Stimulated activated effector memory CD8-positive, alpha-beta T cell treated with anti-CD3 and anti-CD28 coated beads, Interleukin-12 subunit alpha, Interleukin-12 subunit beta, amount 100 ng/mL, for 72 hours (primary cell): ENCODE data around the gene PTPRU.

Source experiments
- ATAC-seq: fragments of 150-1000 bp; cut with Tn5 transposase; 2 replicates; pipeline ENCODE4 v1.10.0; 2021
- DNase-seq, 2 donors: peaks; one replicate each; pipeline ENCODE4 v3.0.0; 2021 to 2022; ENCODE audit warnings: low spot score in 2 of 2
- H3K27ac Mint-ChIP-seq: one replicate; pipeline ENCODE4 v1.8.0; 2022; ENCODE audit warnings: mild to moderate bottlenecking, mixed read lengths
- H3K36me3 Mint-ChIP-seq: one replicate; pipeline ENCODE4 v1.8.0; 2022; ENCODE audit warnings: mild to moderate bottlenecking, mixed read lengths
- H3K4me1 Mint-ChIP-seq: one replicate; pipeline ENCODE4 v1.8.0; 2022; ENCODE audit warnings: mixed read lengths
- H3K4me3 Mint-ChIP-seq: one replicate; pipeline ENCODE4 v1.8.0; 2022; ENCODE audit warnings: mild to moderate bottlenecking, mixed read lengths
- H3K9me3 Mint-ChIP-seq: one replicate; pipeline ENCODE4 v1.8.0; 2022; ENCODE audit warnings: mixed read lengths

PTPRU gene

GRCh38 chr1:29330089-29330488 is 93.8 kb downstream of the PTPRU start:
- no peak overlapping the region for H3K27ac Mint-ChIP-seq
- ATAC-seq (no peak), DNase-seq (no peak)
- H3K4me3 Mint-ChIP-seq = no peak overlapping the region
- no peaks in the 10 kb centered on the region for H3K9me3 Mint-ChIP-seq
- H3K4me1 Mint-ChIP-seq = peaks cover 2% of the 10 kb centered on the region
- H3K36me3 Mint-ChIP-seq = no peaks in the 10 kb centered on the region

DNA sequence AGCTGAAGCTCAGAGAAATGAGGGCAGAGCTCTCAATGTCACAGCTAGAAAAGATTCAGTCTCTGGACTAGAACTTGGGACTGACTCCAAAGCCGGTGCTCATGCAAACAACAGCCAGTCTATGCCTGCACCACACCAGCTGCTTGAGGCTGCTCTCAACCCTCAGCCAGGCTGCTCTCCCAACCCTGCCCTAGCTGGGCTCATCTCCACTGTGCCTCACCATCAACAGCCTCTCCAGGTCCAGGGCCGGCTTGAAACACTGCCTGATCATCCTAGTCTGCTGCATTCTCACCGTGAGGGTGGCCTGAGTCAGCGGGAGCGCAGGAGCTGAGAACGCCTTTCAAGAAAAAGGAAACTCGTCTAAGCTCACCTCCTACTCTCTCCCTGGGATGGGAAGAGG is 94.5 kb downstream of the PTPRU start:
- no peaks in the 10 kb centered on the region for H3K36me3 Mint-ChIP-seq
- H3K27ac Mint-ChIP-seq = no peak overlapping the region

GRCh38 chr1:29331309-29331708 is 95.0 kb downstream of the PTPRU start:
- Mint-ChIP-seq H3K4me3 (no peak overlapping the region), H3K36me3 (no peaks in the 10 kb centered on the region), H3K9me3 (no peaks in the 10 kb centered on the region), H3K27ac (no peak overlapping the region), H3K4me1 (no peaks in the 10 kb centered on the region)
- DNase-seq (no peak), ATAC-seq (no peak)

More for the DNA sequence above, 94.5 kb downstream of the PTPRU start:
- Mint-ChIP-seq H3K4me3 (no peak overlapping the region), H3K4me1 (no peaks in the 10 kb centered on the region), H3K9me3 (no peaks in the 10 kb centered on the region)
- no peak for DNase-seq
- ATAC-seq = no peak

- ATAC-seq (no peak), DNase-seq (no peak)
- no peaks in the 10 kb centered on the region for H3K9me3 Mint-ChIP-seq
- H3K27ac Mint-ChIP-seq = no peak overlapping the region
- H3K4me1 Mint-ChIP-seq = no peaks in the 10 kb centered on the region
- H3K36me3 Mint-ChIP-seq = no peaks in the 10 kb centered on the region
- no peak overlapping the region for H3K4me3 Mint-ChIP-seq
Measured at GRCh38 chr1:29331729-29332128, 95.4 kb downstream of the PTPRU start.

GRCh38 chr1:29332204-29332603 is 95.9 kb downstream of the PTPRU start:
- Mint-ChIP-seq H3K36me3 (no peaks in the 10 kb centered on the region), H3K9me3 (no peaks in the 10 kb centered on the region), H3K4me1 (no peaks in the 10 kb centered on the region), H3K4me3 (no peak overlapping the region), H3K27ac (no peak overlapping the region)
- no peak for ATAC-seq
- DNase-seq = no peak

- no peak for DNase-seq
- H3K4me3 Mint-ChIP-seq = no peak overlapping the region
- H3K4me1 Mint-ChIP-seq = no peaks in the 10 kb centered on the region
- no peak for ATAC-seq
- H3K9me3 Mint-ChIP-seq = no peaks in the 10 kb centered on the region
- H3K36me3 Mint-ChIP-seq = no peaks in the 10 kb centered on the region
- no peak overlapping the region for H3K27ac Mint-ChIP-seq
Measured at GRCh38 chr1:29333008-29333407, 96.7 kb downstream of the PTPRU start.

DNA sequence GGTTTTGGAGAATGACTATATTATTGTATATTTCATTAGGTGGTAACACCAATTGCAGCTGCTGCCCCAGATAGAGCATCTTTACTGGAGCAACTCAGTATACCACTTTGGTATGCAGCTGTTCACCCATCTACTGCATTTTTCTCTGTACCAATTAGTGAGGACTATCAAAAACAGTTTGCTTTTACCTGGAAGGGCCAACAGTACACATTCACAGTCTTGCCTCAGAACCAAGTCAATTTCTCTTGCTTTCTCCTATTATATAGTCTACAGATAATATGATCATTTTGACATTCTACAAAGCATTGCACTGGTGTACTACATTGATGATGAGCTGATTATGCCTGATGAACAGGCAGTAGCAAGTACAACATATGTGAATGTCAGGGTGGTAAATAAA is 99.3 kb downstream of the PTPRU start:
- no peak overlapping the region for H3K27ac Mint-ChIP-seq
- DNase-seq (no peak), ATAC-seq (no peak)
- no peaks in the 10 kb centered on the region for H3K36me3 Mint-ChIP-seq
- H3K4me1 Mint-ChIP-seq = no peaks in the 10 kb centered on the region
- H3K4me3 Mint-ChIP-seq = no peak overlapping the region
- H3K9me3 Mint-ChIP-seq = no peaks in the 10 kb centered on the region

GRCh38 chr1:29338908-29339575 is 102.7 kb downstream of the PTPRU start:
- H3K36me3 Mint-ChIP-seq = no peaks in the 10 kb centered on the region
- no peaks in the 10 kb centered on the region for H3K9me3 Mint-ChIP-seq
- DNase-seq (no peak), ATAC-seq (no peak)
- no peak overlapping the region for H3K4me3 Mint-ChIP-seq
- no peaks in the 10 kb centered on the region for H3K4me1 Mint-ChIP-seq
- no peak overlapping the region for H3K27ac Mint-ChIP-seq

DNA sequence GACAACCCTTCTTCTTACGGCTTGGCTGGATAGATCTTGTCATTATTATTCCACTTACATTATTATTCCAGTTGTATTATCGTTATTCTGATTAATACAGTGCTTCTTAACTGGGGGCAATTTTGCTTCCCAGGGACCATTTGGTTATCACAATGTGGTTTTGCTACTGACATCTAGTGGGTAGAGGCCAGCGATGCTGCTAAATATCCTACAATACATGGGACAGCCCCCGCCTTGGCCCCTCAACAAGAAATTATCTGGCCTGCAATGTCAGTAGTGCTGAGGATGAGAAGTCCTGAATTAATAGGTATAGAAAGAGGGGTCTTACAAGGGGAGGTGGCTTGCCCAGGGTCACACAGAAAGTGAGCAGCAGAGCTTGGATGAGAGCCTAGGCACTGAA is 105.6 kb downstream of the PTPRU start:
- H3K4me3 Mint-ChIP-seq = no peak overlapping the region
- no peaks in the 10 kb centered on the region for H3K36me3 Mint-ChIP-seq
- H3K9me3 Mint-ChIP-seq = no peaks in the 10 kb centered on the region
- no peak overlapping the region for H3K27ac Mint-ChIP-seq
- H3K4me1 Mint-ChIP-seq = no peaks in the 10 kb centered on the region
- ATAC-seq (no peak), DNase-seq (no peak)

DNA sequence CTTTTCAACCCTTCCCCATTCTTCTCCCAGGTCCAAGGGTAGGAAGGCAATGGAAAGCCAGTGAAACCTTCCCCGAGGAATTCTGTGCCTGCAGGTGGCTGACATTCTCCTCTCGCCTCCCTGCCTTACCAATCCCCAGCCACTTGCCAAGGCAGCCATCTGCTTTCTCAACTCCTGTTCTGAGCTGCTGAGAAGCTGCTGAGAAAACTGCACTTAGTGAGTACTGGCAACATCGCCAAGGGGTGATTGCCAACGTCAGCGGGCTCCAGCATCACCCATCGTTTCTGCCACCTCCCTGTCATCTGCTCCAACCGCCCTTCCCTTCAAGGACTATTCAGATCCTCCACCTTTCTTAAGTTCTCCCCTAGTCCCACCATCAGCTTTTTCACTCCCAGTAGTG is 106.0 kb downstream of the PTPRU start:
- no peak overlapping the region for H3K27ac Mint-ChIP-seq
- no peak overlapping the region for H3K4me3 Mint-ChIP-seq
- no peak for ATAC-seq

GRCh38 chr1:29342983-29343382 is 106.7 kb downstream of the PTPRU start:
- no peak overlapping the region for H3K27ac Mint-ChIP-seq
- no peak overlapping the region for H3K4me3 Mint-ChIP-seq
- H3K9me3 Mint-ChIP-seq = no peaks in the 10 kb centered on the region
- no peaks in the 10 kb centered on the region for H3K4me1 Mint-ChIP-seq
- ATAC-seq = no peak
- no peak for DNase-seq
- H3K36me3 Mint-ChIP-seq = no peaks in the 10 kb centered on the region

More for the DNA sequence above, 106.0 kb downstream of the PTPRU start:
- no peak for DNase-seq
- Mint-ChIP-seq H3K9me3 (no peaks in the 10 kb centered on the region), H3K36me3 (no peaks in the 10 kb centered on the region), H3K4me1 (no peaks in the 10 kb centered on the region)

DNA sequence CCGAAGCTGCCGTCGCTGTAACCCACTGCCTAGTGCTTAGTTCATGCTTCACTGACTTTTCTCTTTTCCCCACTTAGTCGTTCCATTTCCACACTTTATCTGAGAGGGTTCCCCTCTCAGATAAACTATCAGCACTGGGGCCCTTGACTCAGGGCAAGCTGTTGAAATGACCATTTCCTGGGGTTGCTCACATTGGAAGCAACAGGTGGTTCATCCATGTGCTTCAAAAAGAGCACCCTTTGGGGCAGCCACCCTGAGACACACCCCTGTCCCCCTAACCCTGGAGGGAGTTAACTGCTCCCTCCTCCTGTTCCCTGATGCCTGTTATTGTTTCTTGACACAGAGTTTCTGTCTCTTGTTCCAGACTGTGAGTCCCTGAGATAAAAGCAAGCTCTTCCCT is 107.2 kb downstream of the PTPRU start:
- Mint-ChIP-seq H3K27ac (no peak overlapping the region), H3K9me3 (no peaks in the 10 kb centered on the region), H3K36me3 (no peaks in the 10 kb centered on the region), H3K4me3 (no peak overlapping the region), H3K4me1 (no peaks in the 10 kb centered on the region)
- DNase-seq (no peak), ATAC-seq (no peak)

DNA sequence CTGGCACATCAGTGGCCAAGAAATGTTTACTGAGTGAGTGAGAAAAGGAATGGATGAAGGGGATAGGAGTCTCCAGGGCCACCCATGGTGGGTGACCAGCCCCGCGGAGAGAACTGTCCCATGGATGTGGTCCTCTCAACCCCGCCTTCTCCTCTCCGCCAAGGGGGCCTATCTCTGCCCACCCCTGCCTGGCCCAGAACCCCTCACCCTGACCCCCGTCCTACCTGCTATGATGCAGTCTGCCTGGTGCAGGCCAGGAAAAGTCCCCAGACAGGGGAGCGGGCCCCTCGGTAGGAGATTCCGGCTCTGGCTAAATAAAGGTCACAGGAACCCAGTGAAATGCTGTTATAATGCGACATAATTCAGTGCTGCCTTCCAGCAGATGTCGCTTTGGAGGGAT is 107.6 kb downstream of the PTPRU start:
- no peaks in the 10 kb centered on the region for H3K36me3 Mint-ChIP-seq
- DNase-seq (no peak), ATAC-seq (no peak)
- no peak overlapping the region for H3K4me3 Mint-ChIP-seq
- no peak overlapping the region for H3K27ac Mint-ChIP-seq
- no peaks in the 10 kb centered on the region for H3K9me3 Mint-ChIP-seq
- no peaks in the 10 kb centered on the region for H3K4me1 Mint-ChIP-seq

- DNase-seq (no peak), ATAC-seq (no peak)
- Mint-ChIP-seq H3K9me3 (no peaks in the 10 kb centered on the region), H3K4me1 (no peaks in the 10 kb centered on the region), H3K4me3 (no peak overlapping the region), H3K36me3 (no peaks in the 10 kb centered on the region), H3K27ac (no peak overlapping the region)
Measured at GRCh38 chr1:29344336-29344735, 108.0 kb downstream of the PTPRU start.

GRCh38 chr1:29346576-29346975 is 110.3 kb downstream of the PTPRU start:
- Mint-ChIP-seq H3K9me3 (no peaks in the 10 kb centered on the region), H3K4me3 (no peak overlapping the region), H3K4me1 (no peaks in the 10 kb centered on the region), H3K27ac (no peak overlapping the region), H3K36me3 (no peaks in the 10 kb centered on the region)
- ATAC-seq = no peak
- no peak for DNase-seq

- Mint-ChIP-seq H3K9me3 (no peaks in the 10 kb centered on the region), H3K27ac (no peak overlapping the region), H3K4me3 (no peak overlapping the region), H3K4me1 (no peaks in the 10 kb centered on the region), H3K36me3 (no peaks in the 10 kb centered on the region)
- ATAC-seq (no peak), DNase-seq (no peak)
Measured at GRCh38 chr1:29349871-29350491, 113.7 kb downstream of the PTPRU start.
